NOMO-1 (cell line): ENCODE data around the gene GNAT2.

Source experiments
- DNase-seq, 2 experiments: peaks; one replicate each; lab custom pipeline; 2025; ENCODE audit not compliant: unreplicated experiment in 2 of 2; lab: John Stamatoyannopoulos, UW

Gene GNAT2

GRCh38 chr1:109628540-109629321 is 9.3 kb upstream of the GNAT2 start:
- no peak for DNase-seq

GRCh38 chr1:109627692-109628399 is 8.4 kb upstream of the GNAT2 start:
- no peak for DNase-seq

GRCh38 chr1:109626682-109627408 is 7.4 kb upstream of the GNAT2 start:
- DNase-seq, result no peak

- no peak for DNase-seq
Measured at GRCh38 chr1:109625601-109626560, 6.5 kb upstream of the GNAT2 start.

GRCh38 chr1:109625176-109625575 is 5.8 kb upstream of the GNAT2 start:
- DNase-seq, result no peak

GRCh38 chr1:109624201-109625010 is 5.0 kb upstream of the GNAT2 start:
- peak; percentile 16 to 25 for DNase-seq

GRCh38 chr1:109623601-109624161 is 4.3 kb upstream of the GNAT2 start:
- DNase-seq, result no peak

- no peak for DNase-seq
Measured at GRCh38 chr1:109622895-109623294, 3.5 kb upstream of the GNAT2 start.

- no peak for DNase-seq
Measured at GRCh38 chr1:109622137-109622892, 2.9 kb upstream of the GNAT2 start.

- DNase-seq, result no peak
Measured at GRCh38 chr1:109621379-109622136, 2.1 kb upstream of the GNAT2 start.

- DNase-seq, result peak; percentile 92 to 96
Measured at GRCh38 chr1:109620841-109621286, 1.4 kb upstream of the GNAT2 start.

- no peak for DNase-seq
Measured at GRCh38 chr1:109620401-109620791, 980 bp upstream of the GNAT2 start.

- no peak for DNase-seq
Measured at GRCh38 chr1:109618661-109619575, 498 bp downstream of the GNAT2 start.

GRCh38 chr1:109617291-109617801 is 2.1 kb downstream of the GNAT2 start:
- peak; percentile 64 to 83 for DNase-seq

GRCh38 chr1:109616391-109616790 is 3.0 kb downstream of the GNAT2 start:
- DNase-seq, result peak in 1 of 2 experiments; percentile 25

GRCh38 chr1:109615879-109616278 is 3.5 kb downstream of the GNAT2 start:
- peak; percentile 86 to 99 for DNase-seq
